Caki2 (cell line): ENCODE results near the gene DHCR7. TPM values are rescaled to one million over a fixed set of nuclear protein-coding genes. Genes with fewer than 3 reads are reported as not detected.

ENCODE experiments used
- DNase-seq: peaks from one replicate; pipeline ENCODE4 v3.0.0-alpha.2; 2015; ENCODE audit warnings: low read depth
- in situ Hi-C: cut with HindIII; loops from 2 replicates; pipeline ENCODE4 v1.10.0; 2016; ENCODE audit warnings: low sequenced_read_pairs, low pct_unique_long_range_greater_than_20kb, mixed read lengths
- total RNA-seq: library from RNA; depleted of rRNA; stranded (reverse); fragments of >200 nt; shearing (Covaris generic); gene quantifications from 2 replicates; pipeline ENCODE4 v1.2.3, GENCODE V29; 2014; ENCODE audit warnings: low replicate concordance

Gene DHCR7
- total RNA-seq, 1 experiment from 2014 or later = 33.1 TPM

DNA sequence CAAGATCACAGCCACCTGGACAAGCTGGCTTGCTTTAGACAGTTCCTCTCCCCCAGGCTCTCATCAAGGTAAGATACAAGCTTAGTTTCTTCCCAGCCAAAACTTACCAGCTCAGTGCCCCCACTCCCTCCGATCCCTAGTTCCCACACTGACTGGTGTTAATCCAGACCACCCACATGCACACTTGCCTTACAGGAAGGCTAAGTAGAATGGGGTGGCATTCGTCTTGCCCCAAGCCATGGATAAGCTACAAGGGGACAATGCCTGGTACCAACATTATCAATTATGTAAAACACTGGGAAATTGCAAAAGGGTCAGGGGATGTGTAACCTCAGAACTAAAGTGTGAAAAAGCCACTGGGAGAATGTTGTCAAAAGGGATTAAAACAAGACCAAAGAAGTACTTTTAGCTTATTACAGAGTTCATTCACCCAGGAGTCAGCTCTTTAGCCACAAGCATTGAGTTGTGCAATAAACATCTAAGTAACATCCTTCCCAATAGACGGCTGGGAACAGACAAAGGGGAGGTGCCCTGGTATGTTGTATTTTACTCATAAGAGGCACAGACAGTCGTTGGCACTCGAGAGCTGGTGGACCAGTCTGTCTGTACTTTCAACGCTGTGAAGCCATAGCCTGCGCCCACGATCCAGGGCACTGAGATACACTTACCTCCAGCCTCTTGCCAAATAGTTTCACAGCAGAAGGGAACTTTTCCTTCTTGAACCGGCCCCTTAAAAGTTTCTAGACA lies 1.1 kb downstream of the DHCR7 start:
- in situ Hi-C loops = no loop called here
- DNase-seq = no peak

DNA sequence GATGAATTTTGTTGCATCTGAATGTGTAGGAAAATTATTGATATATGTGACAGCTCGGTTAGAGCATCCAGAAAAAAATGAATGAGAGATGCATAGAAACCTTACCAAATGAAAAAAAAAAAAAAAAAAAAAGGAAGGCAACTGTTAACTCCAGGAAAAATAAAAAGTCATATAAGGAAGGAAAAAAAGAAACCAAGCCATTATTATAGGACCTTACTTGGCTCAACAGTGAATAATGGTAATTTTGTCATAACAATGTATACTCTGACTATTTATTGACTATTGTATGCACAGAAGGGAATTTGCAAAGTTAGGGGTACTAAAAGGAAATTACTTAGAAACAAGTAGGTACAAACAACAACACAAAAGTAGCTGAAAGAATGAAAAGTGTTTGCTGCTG lies 2.0 kb downstream of the DHCR7 start:
- in situ Hi-C loops = no loop called here
- DNase-seq = no peak

DNA sequence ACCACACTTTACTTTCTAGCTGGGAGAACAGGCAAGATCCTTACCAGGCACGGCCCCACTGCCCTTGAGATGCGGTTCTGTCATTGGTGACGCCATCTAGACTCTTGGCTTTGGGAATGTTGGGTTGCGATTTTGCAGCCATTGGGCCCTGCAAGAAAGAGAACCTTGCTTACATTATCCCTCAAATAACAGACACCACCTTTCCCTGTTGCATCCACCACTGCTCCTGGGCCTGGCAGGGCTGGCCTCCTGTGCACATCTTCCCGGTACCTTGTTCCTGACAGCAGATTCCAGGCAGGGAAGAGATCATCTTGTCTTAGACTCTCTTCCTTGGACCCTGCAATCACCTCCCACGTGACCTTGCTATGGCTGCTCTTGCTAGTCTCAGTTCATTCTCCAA lies 3.4 kb downstream of the DHCR7 start:
- in situ Hi-C loops = no loop called here
- DNase-seq = no peak

DNA sequence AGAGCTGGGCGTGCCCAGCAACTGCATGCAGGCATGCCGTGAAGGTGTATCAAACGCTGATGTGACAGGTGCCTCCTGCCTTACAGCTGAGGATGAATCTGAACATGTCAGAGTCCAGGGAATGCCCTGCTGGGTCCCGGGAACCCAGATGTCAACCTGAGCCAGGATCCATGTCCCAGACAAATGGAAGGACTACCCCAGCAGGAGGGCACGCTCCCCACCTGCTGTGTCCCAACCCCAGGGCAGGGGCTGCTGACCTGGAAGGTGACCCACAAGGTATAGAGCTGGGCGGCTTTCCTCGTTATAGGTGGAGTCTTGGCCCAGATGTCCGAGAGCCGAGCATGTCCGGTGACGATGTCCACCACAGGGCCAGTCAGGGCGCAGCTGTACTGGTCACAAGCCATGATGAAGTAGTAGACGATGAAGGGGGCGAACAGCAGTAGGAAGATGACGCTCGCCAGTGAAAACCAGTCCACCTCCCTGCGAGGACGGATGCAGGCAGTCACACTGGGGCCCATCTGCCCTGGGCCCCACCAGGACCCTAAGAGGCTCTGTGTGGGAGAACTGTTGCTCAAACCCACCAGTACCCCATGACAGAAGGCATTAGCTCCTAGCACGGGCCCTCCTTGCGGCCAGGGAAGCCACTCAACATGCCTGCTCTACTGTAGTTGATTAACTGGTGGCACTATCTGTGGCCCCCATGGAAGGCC lies 4.3 kb downstream of the DHCR7 start:
- in situ Hi-C loops = no loop called here
- DNase-seq = no peak

DNA sequence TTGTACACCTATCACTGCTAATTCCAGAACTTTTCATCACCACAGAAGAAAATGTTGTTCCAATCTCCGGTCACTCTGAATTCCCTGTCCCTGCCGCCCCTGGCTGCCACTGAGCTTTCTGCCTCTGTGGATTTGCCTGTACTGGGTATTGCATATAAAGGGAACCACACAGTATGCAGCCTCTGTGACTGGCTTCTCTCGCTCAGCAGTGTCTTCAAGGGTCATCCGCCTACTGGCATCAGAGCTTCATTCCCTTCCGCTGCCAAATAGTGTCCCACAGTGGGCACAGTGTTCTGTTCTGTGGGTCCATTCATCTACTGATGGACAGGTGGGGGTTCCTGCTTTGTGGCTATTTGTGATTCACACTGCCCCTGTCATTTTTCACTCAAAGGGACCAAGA lies 5.3 kb downstream of the DHCR7 start:
- in situ Hi-C loops = no loop called here
- DNase-seq = no peak

DNA sequence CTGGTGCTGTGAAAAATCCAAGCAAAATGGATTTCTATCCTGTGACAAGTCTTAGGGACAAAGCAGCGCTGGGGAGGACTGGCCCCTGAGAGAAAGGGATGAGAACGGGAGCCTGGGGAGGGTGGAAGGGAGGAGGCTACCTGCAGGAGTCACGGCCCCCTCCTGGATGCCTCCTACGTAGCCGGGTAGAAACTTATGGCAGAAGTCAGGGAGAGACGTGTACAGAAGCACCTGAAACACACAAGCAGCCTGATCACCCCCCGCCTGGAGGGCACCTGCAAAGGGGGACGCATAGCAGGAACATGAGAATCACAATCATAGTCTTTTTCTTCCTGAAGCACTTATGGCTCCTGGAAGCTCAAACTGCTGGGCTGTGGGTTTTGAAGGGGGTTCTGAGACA lies 6.1 kb downstream of the DHCR7 start:
- in situ Hi-C loops = no loop called here
- no peak for DNase-seq

DNA sequence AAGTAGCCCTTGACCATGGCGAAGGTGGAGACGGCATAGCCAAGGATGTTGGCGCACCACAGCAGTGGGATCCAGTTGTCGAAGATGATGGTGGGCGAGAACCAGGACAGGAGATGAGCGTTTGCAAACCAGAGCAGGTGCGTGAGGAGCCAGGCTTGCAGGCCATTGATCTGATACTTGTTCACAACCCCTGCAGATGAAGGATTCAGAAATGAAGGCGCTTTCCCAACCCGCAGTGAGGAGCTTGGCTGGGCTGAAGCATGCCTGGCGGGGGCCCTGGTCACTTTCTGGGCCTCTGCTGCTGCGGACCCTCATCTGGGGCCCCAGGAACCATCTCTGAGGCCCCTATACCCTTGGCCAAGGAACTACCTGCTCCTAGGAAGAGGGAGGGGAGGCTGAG lies 6.9 kb downstream of the DHCR7 start:
- DNase-seq = no peak

DNA sequence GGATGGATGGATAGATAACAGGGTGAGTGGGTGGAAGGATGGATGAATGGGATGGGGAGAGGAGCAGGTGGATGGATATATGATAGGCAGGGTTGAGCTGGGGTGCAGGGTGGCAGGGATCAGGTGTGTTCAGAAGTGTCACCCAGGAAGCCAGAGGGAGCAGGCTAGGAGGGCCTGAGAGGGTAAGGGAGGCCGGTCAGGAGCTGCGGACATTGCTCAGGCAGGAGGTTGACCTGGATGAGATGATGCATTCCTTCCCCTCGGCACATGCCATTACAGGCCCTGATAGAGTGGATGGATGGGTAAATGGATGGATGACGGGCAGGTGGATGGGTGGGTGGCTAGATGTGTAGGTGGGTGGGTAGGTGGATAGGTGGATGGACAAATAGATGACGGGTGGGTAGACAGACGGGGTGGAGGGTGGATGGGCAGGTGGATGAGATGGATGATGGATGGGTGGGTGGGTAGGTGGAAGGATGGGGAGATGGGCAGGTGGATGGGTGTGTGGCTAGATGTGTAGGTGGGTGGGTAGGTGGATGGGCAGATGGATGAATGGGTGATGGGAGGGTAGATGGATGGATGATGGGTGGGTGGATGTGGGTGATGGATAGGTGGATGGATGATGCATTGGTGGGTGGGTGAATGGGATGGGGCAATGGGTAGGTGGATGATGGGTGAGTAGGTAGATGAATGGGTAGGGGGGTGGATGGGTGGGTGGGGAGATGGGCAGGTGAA lies 8.0 kb downstream of the DHCR7 start:
- DNase-seq = no peak
- in situ Hi-C loops = no loop called here

More for the DNA sequence above, 6.9 kb downstream of the DHCR7 start:
- in situ Hi-C loops = no loop called here

DNA sequence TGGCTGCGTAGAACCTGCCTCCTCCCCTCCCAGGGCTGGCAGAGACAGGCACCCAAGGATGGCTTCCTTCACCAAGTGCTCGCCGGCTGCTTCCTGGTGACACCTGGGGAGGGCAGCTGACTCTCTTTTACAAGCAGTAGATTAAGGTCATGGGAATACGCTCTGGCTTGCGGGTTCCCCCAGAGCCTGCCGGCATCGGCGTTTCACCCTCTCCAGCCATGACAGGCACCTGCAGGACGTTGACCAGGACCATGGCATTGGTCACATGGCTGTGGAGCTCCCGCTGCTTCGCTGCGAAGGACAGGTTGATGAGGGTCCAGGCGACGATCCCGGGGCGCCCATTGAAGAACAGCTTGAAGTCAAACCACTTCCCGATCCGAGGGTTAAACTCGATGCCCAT lies 9.5 kb downstream of the DHCR7 start:
- DNase-seq = no peak
- in situ Hi-C loops = no loop called here

DNA sequence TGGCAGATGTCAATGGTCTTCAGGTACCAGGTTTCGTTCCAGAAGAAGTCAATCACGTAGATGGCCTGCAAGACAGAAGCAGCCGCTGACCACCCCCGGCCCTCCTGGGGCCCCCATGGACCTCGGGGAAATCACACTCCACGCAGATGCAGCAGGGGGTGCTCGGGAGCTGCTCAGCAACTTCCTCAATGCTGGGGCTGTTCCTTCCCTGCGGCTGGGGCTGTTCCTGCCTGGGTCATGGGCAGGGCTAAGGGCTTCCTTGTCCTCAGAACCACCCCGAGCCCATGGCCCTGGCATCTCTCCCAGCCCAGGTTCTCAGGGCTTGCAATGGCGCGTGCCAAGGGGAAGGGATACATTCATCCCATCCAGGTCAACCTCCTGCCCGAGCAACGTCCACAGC lies 10.3 kb downstream of the DHCR7 start:
- no peak for DNase-seq
- in situ Hi-C loops = no loop called here

DNA sequence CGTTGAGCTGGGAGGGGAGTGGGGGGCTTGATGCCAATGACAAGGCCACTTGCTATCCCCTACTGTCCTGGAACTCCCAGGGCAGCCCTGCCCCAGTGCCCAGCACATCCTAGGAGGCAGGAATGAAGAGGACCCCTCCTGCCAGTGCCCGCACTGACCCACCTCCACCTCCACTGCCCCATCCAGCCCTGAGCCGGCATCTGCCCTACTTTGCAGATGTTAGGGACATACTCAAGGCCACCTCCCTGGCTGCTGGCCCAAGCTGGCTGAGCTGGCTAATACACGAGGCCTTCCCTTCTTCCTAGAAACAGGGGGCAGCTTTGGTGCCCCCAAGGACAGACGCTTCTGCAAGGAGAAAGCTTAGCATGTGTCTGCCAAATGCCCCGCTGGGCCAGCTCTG lies 10.8 kb downstream of the DHCR7 start:
- in situ Hi-C loops = no loop called here
- DNase-seq = no peak

DNA sequence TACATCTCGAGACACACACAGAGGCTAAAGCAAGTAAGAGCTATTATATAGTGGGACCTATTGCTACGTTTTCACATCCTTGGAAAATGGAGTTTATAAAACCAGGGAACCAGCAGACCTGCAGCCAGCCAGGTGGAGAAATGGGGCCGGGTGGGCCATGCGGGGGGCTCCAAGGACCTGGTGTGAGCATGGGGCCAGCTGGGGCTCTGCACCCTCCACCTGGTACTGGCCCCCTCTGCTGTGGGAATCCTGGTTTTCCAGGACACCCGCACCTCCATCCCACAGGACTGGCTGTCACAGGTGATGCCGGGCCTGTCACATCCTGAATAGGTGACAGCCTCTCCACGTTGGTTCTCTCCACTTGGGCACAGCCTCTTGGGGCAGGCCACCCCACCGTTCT lies 11.3 kb downstream of the DHCR7 start:
- DNase-seq = no peak
- in situ Hi-C loops = no loop called here

DNA sequence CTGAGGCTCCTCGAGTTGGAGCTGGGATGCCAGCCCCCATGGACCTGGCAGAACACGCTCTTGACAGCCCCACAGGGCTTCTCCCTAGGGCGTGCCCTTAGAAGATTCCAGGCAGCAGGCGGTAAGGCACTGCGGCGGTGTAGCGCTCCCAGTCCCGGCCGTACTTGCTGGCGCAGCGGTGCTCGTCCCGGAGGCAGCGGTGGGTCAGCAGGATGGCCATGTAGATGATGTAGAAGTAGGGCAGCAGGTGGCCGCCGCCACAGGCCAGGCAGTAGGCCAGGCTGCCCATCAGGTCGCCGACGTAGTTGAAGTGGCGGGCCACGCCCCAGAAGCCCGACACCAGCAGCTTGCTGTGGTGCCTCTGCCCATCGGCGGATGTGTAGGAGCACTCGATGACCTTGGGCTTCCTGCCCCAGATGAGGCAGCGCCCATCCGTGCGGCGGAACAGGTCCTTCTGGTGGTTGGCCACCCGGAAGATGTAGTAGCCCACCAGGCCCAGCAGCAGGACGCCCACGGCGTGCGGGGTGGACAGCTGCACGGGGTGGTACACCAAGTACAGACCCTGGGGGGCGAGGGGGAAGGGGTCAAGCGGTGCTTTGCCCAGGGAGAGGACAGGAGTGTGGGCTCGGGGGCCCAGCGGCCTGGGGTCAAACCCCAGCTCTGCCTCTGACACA lies 12.8 kb downstream of the DHCR7 start:
- in situ Hi-C loops = no loop called here
- no peak for DNase-seq

DNA sequence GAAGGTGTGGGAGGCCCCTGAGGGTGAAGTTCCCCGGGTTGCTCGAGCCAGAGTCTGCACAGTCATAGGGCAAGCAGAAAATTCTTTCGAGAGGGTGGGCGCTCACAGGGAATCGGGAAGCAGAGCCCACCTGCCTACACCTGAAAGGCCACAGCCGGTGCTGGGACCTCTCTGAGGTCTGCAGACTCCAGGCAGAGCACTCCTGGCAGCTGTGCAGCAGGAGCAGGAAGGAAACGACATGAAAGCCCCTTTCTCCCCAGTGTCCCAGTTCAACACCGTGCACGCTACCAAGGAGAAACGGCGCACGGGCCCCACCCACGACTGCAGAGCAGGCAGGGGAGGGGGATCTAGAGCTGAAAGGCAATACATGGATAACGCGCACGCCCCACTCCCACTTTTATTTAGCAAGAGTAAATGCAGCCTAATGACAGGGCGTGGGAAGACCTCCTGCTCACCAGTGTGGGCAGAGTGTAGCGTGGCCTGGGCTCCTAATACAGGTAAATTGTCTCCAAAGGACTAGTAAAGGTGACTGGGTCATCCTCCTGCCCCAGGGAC lies 13.5 kb downstream of the DHCR7 start:
- no peak for DNase-seq
- in situ Hi-C loops = no loop called here

DNA sequence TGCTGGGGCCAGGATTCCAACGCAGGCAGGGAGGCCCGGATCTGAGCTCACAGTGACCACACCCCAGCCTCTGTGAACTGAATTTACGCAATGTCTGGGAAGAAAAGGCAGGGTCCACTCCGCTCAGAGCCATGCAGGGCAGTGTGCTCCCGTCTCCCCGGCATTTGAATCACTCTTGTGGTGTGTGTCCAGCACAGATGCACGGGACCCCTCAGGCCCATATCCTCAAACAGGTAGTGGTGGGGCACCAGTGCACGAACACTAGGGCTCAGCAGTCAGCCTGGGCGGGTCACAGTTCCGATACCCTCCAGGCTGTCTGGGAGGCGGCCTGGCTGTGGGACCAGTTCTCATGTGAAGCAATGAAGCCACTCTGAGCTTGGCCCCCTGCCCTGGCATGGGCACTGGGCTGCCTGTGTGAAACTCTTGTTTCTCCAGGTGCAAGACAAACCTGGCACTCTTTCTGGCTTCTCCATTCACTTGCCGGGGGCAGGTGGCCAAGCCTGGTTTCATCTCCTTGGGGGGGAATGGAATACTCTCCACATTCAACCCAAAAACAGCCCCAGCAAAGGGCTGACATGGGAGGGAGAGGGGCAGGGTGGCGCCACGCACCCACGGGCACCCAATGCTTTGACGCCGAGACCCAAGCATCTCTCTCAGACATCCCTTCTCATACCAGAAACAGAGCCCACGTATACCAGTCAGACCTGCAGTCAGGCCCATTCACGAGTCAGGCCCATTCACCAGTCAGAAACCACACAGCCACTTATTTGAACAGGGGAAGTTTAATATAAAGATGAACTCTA lies 14.3 kb downstream of the DHCR7 start:
- DNase-seq = no peak
- in situ Hi-C loops = no loop called here

DNA sequence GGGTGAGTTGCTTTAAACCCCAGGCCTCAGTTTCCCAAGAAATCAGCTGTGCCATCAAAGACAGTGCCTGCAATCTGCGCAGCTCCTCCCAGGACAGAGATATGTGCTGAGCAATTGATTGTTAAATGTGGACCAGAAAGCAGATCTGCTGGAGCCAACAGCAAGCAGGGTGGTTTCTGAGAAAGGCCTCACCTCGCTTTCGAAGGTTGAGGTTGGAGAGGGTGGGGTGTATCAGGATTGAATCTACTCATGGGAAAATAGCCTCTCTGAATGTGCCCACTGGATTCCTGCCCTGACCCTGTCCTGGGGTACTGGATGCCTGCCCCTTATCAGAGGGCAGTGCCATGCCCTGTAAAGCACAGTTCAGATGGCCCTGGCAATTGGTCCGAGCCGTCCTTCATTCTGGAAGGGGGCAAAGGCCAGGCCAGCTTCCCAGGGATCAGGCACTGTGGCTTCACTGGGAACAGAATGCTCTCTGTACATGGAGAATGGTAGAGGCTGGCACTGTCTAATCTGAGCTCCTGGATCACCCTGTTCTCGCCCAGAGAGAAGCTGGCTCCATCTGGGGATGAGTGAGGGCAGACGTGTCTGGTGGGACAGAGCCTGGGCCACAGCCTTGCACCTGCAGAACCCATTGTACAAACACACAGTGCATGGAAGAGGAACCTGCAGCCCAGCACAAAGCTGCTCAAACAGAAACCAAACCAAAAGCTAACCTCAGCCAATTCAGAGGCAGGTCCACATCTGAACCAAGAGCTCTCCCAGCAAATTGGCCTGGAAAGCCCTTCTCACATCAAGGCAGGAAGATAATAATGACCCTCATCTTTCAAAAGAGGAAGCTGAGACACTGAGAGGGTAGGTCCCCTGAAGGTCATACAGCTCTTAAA lies 15.2 kb downstream of the DHCR7 start:
- DNase-seq = no peak
- in situ Hi-C loops = no loop called here

DNA sequence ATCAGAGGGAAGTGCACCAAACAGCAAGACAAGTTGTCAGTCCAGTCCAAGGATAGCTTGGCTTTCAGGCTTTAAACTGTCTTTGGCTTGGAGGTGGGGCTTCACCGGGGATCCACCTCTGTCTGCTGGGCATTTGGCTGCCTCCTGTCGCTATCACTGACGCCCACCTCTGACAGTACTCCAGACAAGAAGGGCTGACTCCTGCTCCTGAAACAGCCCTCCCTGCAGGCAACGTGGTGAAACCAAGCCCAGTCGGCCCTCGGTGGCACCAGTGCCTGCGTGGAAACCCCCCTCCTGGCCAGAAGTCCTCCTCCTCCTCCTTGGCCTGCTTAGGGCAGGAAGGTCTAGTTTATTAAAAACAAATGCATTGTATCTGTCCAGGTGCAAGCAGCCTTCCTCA lies 16.9 kb downstream of the DHCR7 start:
- in situ Hi-C loops = no loop called here
- no peak for DNase-seq
